GM18499 (cell line): ENCODE results near the gene DHDH.

ENCODE experiments used
- ATAC-seq: cut with Tn5 transposase; IDR thresholded peaks from one replicate; pipeline ENCODE4 v1.9.1; 2021; ENCODE audit warnings: moderate number of reproducible peaks; ENCODE audit not compliant: insufficient read depth, unreplicated experiment

The DHDH gene

DNA sequence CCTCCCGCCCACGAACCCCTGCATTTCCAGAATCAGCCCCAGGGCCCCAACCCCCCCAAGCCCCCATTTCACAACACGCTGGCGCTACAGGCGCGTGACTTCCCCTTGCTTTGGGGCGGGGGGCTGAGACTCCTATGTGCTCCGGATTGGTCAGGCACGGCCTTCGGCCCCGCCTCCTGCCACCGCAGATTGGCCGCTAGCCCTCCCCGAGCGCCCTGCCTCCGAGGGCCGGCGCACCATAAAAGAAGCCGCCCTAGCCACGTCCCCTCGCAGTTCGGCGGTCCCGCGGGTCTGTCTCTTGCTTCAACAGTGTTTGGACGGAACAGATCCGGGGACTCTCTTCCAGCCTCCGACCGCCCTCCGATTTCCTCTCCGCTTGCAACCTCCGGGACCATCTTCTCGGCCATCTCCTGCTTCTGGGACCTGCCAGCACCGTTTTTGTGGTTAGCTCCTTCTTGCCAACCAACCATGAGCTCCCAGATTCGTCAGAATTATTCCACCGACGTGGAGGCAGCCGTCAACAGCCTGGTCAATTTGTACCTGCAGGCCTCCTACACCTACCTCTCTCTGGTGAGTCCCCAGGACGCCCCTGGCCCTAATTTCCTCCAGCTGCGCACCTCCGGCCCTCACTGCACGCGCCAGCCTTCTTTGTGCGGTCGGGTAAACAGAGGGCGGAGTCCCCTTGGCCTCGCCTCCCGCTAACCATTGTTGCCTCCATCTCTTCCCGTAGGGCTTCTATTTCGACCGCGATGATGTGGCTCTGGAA is 31.7 kb downstream of the DHDH start, which contains the start of gene FTL:
TSS of gene FTL (plus strand) at position 270 of the 766 bp plus-strand sequence. CDS start at position 469, 199 bp downstream.
- ATAC-seq = peak; percentile 29

- peak; percentile 5 for ATAC-seq
These were observed 32.5 kb downstream of the DHDH start for GRCh38 chr19:48965806-48966540.

DNA sequence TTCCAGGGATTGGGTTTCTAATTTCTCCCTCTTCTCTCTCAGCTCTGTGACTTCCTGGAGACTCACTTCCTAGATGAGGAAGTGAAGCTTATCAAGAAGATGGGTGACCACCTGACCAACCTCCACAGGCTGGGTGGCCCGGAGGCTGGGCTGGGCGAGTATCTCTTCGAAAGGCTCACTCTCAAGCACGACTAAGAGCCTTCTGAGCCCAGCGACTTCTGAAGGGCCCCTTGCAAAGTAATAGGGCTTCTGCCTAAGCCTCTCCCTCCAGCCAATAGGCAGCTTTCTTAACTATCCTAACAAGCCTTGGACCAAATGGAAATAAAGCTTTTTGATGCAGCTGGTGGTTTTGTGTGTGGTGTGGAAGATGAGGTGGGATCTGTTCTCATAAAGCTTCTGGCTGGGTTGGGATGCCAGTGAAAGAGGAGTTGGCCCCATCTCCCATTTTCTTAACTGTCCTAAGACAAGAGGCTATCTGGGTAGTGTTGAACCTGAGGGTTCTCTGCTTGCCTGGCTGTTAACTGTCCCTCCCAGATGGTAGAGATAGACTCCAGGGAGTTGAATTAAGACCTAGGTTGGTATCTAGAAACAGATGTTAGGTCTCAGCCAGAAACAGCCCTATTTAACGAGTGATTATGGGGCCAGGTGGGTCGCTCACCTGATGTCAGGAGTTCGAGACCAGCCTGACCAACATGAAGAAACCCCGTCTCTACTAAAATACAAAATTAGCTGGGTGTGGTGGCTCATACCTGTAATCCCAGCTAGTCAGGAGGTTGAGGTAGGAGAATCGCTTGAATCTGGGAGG is 33.2 kb downstream of the DHDH start:
- no peak for ATAC-seq

DNA sequence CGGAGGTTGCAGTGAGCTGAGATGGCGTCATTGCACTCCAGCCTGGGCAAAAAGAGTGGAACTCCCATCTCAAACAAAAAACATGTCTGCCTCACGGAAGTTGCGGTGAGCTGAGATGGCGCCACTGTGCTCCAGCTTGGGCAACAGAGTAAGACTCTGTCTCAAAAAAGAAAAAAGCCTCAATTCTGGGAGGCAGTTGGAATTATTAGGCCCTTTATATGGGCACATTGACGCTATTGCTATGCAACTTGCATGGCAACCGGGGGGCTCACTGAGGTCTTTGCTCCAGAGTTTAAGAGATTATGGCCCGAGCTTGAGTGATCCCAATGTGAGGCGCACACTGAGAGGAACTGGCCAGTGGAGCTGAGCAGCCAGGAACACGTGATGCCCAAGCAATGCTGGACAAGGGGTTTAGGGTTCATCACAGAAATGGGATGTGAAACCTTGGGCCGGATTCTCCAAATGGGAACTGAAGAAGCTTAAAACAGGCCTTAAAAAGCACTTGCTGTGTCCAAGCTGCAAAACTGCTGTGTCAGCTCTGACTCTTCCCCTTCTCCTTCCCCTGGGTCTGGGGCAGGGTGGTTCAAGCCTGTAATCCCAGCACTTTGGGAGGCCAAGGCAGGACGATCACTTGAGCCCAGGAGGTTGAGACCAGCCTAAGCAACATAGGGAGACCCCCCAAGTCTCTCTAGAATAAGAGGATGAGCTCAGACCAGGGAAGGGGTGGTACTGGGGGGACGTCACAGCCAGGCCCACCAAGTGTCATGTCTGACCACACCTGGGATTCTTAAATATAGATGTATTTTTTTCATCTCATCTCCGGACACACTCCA is 34.1 kb downstream of the DHDH start:
- no peak for ATAC-seq

- no peak for ATAC-seq
These were observed 34.7 kb downstream of the DHDH start for GRCh38 chr19:48968179-48968661.

DNA sequence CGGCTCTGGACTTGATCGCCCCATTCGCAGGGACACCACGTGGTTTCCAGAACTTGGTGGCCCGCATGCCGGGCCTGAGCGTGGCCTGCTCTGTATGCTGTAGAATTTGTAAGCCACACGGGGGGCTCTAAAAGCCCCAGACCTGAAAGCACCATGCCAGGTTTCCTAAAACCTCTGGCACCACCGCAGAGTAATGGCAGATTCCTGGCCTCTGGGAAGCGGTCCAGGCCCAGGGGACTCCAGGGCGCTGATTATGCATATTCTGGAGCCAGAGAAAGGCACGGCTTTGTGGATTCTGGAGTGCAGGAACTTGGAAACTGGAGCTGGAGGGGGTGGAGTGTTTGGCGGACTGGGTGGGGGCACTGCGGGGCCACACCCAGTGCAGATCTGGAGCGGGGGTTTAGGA is 35.3 kb downstream of the DHDH start:
- ATAC-seq = no peak

GRCh38 chr19:48969276-48970138 is 36.0 kb downstream of the DHDH start:
- no peak for ATAC-seq

DNA sequence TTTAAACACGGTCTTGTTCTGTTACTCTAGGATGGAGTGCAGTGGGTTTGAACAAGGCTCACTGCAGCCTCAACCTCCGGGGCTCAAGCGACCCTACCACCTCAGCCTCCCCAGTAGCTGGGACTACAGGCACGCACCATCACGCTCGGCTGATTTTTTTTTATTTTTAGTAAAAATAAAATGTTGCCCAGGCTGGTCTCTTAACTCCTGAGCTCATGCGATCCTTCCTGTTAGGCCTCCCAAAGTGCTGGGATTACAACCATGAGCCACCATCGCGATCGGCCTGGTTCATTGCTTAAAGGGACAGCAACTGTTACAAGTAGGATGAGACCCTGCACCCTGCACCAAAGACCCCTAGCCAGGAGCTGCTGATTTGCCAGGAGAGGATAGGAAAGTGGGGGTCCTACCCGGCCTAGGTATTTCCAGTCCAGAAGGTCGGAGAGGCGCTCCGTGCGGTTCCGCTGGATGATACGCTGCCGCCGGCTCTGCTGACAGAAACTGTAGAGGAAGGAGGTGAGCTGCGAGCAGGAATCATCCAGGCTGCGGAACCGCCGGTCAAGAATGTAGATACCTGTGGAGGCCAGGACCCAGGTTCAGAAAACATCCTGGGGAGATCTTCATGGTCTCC is 36.8 kb downstream of the DHDH start:
- no peak for ATAC-seq

GRCh38 chr19:48970923-48971395 is 37.5 kb downstream of the DHDH start:
- ATAC-seq = no peak

DNA sequence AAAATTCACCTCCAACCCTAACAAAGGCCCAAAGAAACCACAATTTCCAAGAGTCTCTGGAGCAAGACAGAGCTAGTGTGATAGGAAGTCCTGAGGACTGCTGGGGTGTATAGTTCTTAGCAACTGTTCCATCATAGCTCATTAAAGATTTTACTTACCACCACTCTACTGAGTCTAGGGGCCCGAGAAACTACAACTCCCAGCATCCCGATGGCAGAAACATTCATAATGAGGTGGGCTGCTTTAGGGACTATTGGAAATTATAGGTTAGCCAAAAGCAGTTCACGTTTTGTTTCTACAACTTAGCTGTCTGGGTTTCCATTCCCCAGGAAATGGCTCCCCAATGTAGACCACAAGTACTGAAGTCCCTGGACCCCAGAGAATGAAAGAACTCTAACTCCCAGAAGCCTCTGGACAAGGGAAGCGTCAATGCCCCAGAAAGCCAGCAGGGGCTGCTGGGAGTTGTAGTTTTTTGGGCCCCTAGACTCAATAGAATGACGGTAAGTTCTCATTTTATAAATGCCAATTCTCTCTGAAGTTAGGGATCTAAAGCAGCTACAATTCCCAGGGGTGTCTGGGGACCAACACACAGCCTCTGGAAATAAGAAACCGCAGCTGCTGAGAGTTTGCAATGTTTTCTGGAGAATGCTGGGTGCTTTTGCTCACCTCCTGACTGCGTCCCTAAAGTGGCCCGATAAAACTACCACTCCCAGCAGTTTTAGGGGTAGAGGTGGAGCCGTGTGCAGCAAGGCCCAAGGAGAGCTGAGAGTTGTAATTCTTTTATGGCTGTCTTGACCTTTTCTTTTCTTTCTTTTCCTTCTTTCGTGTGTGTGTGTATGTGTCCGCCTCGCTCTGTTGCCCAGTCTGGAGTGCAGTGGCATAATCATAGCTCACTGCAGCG is 42.7 kb downstream of the DHDH start:
- no peak for ATAC-seq

- ATAC-seq = no peak
These were observed 43.6 kb downstream of the DHDH start for GRCh38 chr19:48977061-48977460.

DNA sequence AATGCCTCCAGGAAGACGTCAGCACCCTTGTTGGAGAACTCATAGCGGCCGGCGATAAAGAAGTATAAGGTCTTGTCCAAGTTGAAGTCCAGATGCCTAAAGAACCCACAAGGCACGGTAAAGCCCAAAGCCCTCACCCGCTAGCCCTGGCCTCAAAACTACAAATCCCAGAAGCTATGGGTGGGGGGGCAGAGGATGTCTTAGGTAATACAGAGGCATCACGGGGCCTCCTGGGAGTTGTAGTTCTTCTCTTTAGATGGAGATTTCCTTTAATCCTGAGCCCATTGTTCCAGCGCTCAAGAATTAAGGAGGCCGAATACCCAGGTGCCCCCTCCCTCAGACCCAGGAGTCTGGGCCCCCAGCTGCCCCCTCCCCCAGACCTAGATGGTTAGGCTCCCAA is 48.8 kb downstream of the DHDH start:
- no peak for ATAC-seq

DNA sequence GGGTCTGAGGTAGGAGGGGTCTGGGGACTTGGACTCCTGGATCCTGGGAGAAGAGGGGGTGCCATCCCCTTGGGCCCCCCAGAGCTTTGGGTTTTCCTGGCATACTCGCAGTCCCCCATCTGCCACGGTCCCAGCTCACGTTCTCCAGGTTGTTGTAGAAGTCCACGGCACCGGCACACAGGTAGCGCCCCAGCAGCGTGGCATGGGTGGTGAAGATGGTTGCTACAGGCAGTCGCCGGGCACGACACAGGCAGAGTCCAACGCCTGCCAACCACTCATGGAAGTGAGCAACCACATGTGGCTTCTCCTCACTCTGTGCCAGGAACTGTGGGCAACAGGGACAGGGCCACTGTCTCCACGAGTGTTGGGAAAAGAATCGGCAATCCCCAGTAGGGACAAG is 52.2 kb downstream of the DHDH start:
- ATAC-seq = no peak

DNA sequence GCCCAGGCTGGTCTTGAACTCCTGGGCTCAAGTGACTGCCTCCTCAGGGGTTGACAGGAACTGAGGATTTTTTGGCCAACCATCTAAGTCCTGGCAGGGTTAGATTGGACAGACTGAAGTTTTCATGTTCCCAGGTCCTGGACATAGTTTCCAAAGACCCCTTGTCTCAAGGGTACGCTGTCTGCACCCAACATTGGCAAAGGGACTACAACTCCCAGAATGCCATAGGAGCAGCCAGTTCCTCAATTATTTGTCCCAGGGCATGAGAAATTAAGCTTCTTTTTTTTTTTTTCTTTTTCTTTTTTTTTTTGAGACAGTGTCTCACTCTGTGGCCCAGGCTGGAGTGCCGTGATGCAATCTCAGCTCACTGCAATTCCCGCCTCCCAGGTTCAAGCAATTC is 52.7 kb downstream of the DHDH start:
- ATAC-seq = no peak

- ATAC-seq = no peak
These were observed 53.8 kb downstream of the DHDH start for GRCh38 chr19:48987323-48987722.

GRCh38 chr19:48988286-48988685 is 54.8 kb downstream of the DHDH start:
- no peak for ATAC-seq

- ATAC-seq = no peak
These were observed 55.4 kb downstream of the DHDH start for GRCh38 chr19:48988860-48989259.
